SK-N-SH (cell line): ENCODE results near the gene UBE2D1. TPM values are rescaled to one million over a fixed set of nuclear protein-coding genes. Genes with fewer than 3 reads are reported as not detected.

Experiments used
- CTCF ChIA-PET: fragments of 300-600, 350-600 bp; formaldehyde crosslinking; extraction: SDS; loops from one replicate; lab custom pipeline; 2021; lab: Yijun Ruan, JAX
- POLR2A ChIA-PET: fragments of 350-600 bp; sonication (Branson Sonifier 250); formaldehyde crosslinking; extraction: SDS; loops from one replicate; lab custom pipeline; 2020; ENCODE audit warnings: antibody characterized with exemption, inconsistent platforms; lab: Yijun Ruan, JAX
- DNase-seq: peaks from one replicate; pipeline ENCODE4 v3.0.0; 2012
- H2AFZ ChIP-seq: fragments of 200-600 bp; sonication (generic); 2 replicates; pipeline ENCODE4 v1.8.1; 2016; ENCODE audit warnings: antibody characterized with exemption, mild to moderate bottlenecking, low read depth
- H3F3A ChIP-seq: fragments of 200-600 bp; sonication (generic); replicated peaks from 2 replicates; pipeline ENCODE3; 2016; ENCODE audit warnings: antibody characterized with exemption, mild to moderate bottlenecking; ENCODE audit not compliant: insufficient read depth
- H3K27ac ChIP-seq, 2 experiments: fragments of 200-500 bp in 1 of 2; fragments of 200-600 bp in 1 of 2; sonication (Bioruptor generic) in 1 of 2; sonication (generic), shearing (Covaris generic) in 1 of 2; 2 replicates each; pipeline versions ENCODE4 v1.5.1 to v1.6.1; 2014 to 2016; ENCODE audit warnings: low read depth in 2 of 2, inconsistent platforms in 1 of 2, low read length in 1 of 2, mild to moderate bottlenecking in 1 of 2, mixed read lengths in 1 of 2
- H3K27me3 ChIP-seq: fragments of 200-600 bp; sonication (generic), shearing (Covaris generic); 2 replicates; pipeline ENCODE4 v1.6.1; 2016; ENCODE audit warnings: mixed run types; ENCODE audit not compliant: insufficient read depth
- H3K36me3 ChIP-seq, 2 experiments: fragments of 200-500 bp in 1 of 2; fragments of 200-600 bp in 1 of 2; sonication (Bioruptor generic) in 1 of 2; sonication (generic) in 1 of 2; replicated peaks in 1 of 2; 2 replicates each; pipeline versions ENCODE3 to v1.5.1; 2014 to 2016; ENCODE audit warnings: low read length in 1 of 2, mild to moderate bottlenecking in 1 of 2; ENCODE audit not compliant: insufficient read depth in 2 of 2, control insufficient read depth in 1 of 2
- H3K4me1 ChIP-seq, 2 experiments: fragments of 200-500 bp in 1 of 2; fragments of 200-600 bp in 1 of 2; sonication (Bioruptor generic) in 1 of 2; sonication (generic), shearing (Covaris generic) in 1 of 2; 2 replicates each; pipeline versions ENCODE4 v1.5.1 to v1.6.1; 2014 to 2016; ENCODE audit warnings: low read depth in 1 of 2, low read length in 1 of 2, mixed run types in 1 of 2; ENCODE audit not compliant: insufficient read depth in 2 of 2, control insufficient read depth in 1 of 2
- H3K4me2 ChIP-seq: fragments of 200-600 bp; sonication (generic), shearing (Covaris generic); 2 replicates; pipeline ENCODE4 v1.6.1; 2017; ENCODE audit warnings: mixed run types
- H3K4me3 ChIP-seq, 2 experiments: fragments of 200-500 bp in 1 of 2; fragments of 200-600 bp in 1 of 2; sonication (Bioruptor generic) in 1 of 2; sonication (generic), shearing (Covaris generic) in 1 of 2; 2 replicates each; pipeline versions ENCODE4 v1.5.1 to v1.8.1; 2014 to 2016; ENCODE audit warnings: low read depth in 2 of 2, inconsistent platforms in 1 of 2, low read length in 1 of 2, mild to moderate bottlenecking in 1 of 2, mixed read lengths in 1 of 2, moderate library complexity in 1 of 2
- H3K79me2 ChIP-seq: fragments of 200-600 bp; sonication (generic); 2 replicates; pipeline ENCODE4 v1.8.1; 2017; ENCODE audit warnings: mild to moderate bottlenecking; ENCODE audit not compliant: insufficient read depth
- H3K9ac ChIP-seq: fragments of 200-600 bp; sonication (generic); 2 replicates; pipeline ENCODE4 v1.6.1; 2017; ENCODE audit warnings: mixed run types
- H3K9me2 ChIP-seq: fragments of 200-600 bp; sonication (generic); 2 replicates; pipeline ENCODE4 v1.6.1; 2017; ENCODE audit warnings: mixed run types
- H3K9me3 ChIP-seq: fragments of 200-600 bp; sonication (generic); 2 replicates; pipeline ENCODE4 v1.6.1; 2017; ENCODE audit warnings: mixed run types, mild to moderate bottlenecking, moderate library complexity
- H4K20me1 ChIP-seq: fragments of 200-600 bp; sonication (generic); 2 replicates; pipeline ENCODE4 v1.6.1; 2017; ENCODE audit warnings: mild to moderate bottlenecking, mixed run types; ENCODE audit not compliant: insufficient read depth
- CTCF ChIP-seq: fragments of 200-600 bp; sonication (generic); IDR thresholded peaks from 2 replicates; pipeline ENCODE4 v1.6.1; 2017; ENCODE audit warnings: antibody characterized with exemption, mild to moderate bottlenecking, moderate library complexity
- EZH2phosphoT487 ChIP-seq: fragments of 200-600 bp; sonication (generic); IDR thresholded peaks from 2 replicates; pipeline ENCODE4 v1.6.1; 2017; ENCODE audit warnings: low read depth, mixed run types, mild to moderate bottlenecking, antibody characterized with exemption, moderate library complexity, borderline replicate concordance
- FOXM1 ChIP-seq: IDR thresholded peaks from 2 replicates; pipeline ENCODE4 v1.4.0; 2012; ENCODE audit warnings: low read depth, mild to moderate bottlenecking
- MAX ChIP-seq: IDR thresholded peaks from 2 replicates; pipeline ENCODE4 v1.4.0; 2012; ENCODE audit warnings: low read depth
- NRF1 ChIP-seq: IDR thresholded peaks from 2 replicates; pipeline ENCODE4 v1.6.1; 2012; ENCODE audit warnings: low read depth, mild to moderate bottlenecking, low read length
- RAD21 ChIP-seq: IDR thresholded peaks from 2 replicates; pipeline ENCODE4 v1.6.1; 2012; ENCODE audit warnings: mild to moderate bottlenecking, low read length
- WGBS: methylation state at CpG from one replicate; pipeline ENCODE4 v1.1.6; 2017; ENCODE audit warnings: low lambda C conversion rate; 5-methylcytosine and 5-hydroxymethylcytosine counted together
- polyA plus RNA-seq, 3 experiments: library from polyadenylated mRNA; depleted of rRNA; stranded (reverse); fragments of >200 nt; gene quantifications; 2 replicates each; pipeline ENCODE4 v1.2.3, GENCODE V29; 2012

The UBE2D1 gene
- polyA plus RNA-seq, 1 of the 3 experiments (the other 2 are of a cell fraction), result 8.7 TPM

GRCh38 chr10:58300676-58301075 lies 34.1 kb upstream of the UBE2D1 start (continued):
- TF ChIP-seq CTCF (no peak), NRF1 (no peak), RAD21 (no peak)

- Histone ChIP-seq H3K4me3 (no peak overlapping the region), H3K9ac (no peak overlapping the region), H3K4me2 (no peak overlapping the region), H3K27me3 (no peaks in the 10 kb centered on the region), H3K4me1 (no peaks in the 10 kb centered on the region), H3K27ac (no peak overlapping the region), H3K9me3 (no peaks in the 10 kb centered on the region), H3K79me2 (no peaks in the 10 kb centered on the region), H2AFZ (no peak overlapping the region), H3K9me2 (no peaks in the 10 kb centered on the region), H3K36me3 (no peaks in the 10 kb centered on the region), H4K20me1 (no peaks in the 10 kb centered on the region), H3F3A (no peaks in the 10 kb centered on the region)
- POLR2A ChIA-PET, result no interaction called here
- TF ChIP-seq FOXM1 (no peak), EZH2phosphoT487 (no peak)
- CTCF ChIA-PET, result interaction anchor here (0.9 to 4.4 kb wide), 5 partner anchors 9 to 124 kb away, joined by 4 to 37 read pairs (median 7); partner anchors contain the start of gene TFAM
- 81% methylated on average over 2 of the region's 2 CpGs for WGBS
- DNase-seq, result no peak
These were observed 32.6 kb upstream of the UBE2D1 start for GRCh38 chr10:58302254-58302653.

GRCh38 chr10:58304099-58304633 lies 30.6 kb upstream of the UBE2D1 start:
- Histone ChIP-seq H3F3A (no peaks in the 10 kb centered on the region), H3K4me1 (no peaks in the 10 kb centered on the region), H3K9me2 (no peaks in the 10 kb centered on the region), H3K79me2 (no peaks in the 10 kb centered on the region), H3K4me2 (no peak overlapping the region), H3K27me3 (no peaks in the 10 kb centered on the region), H3K9me3 (no peaks in the 10 kb centered on the region), H4K20me1 (no peaks in the 10 kb centered on the region), H3K36me3 (no peaks in the 10 kb centered on the region), H3K4me3 (no peak overlapping the region), H2AFZ (no peak overlapping the region), H3K27ac (no peak overlapping the region), H3K9ac (no peak overlapping the region)
- TF ChIP-seq MAX (no peak), CTCF (no peak)
- CTCF ChIA-PET, result interaction anchor here (0.8 to 1.6 kb wide), 3 partner anchors 10 to 127 kb away, joined by 3 to 5 read pairs (median 4); no protein-coding TSS in a partner anchor
- WGBS, result 66% methylated on average over 3 of the region's 3 CpGs
- DNase-seq, result no peak
- POLR2A ChIA-PET, result no interaction called here
